Activated CD4-positive, alpha-beta T cell treated with anti-CD3 and anti-CD28 coated beads, Interleukin-2, amount 50 U/mL, for 4 hours (primary cell): Measurements from ENCODE around the gene TEAD1.

Experiments used
- DNase-seq, 2 experiments: peaks; one replicate each; pipeline ENCODE4 v3.0.0-alpha.2; 2020

The TEAD1 gene

DNA sequence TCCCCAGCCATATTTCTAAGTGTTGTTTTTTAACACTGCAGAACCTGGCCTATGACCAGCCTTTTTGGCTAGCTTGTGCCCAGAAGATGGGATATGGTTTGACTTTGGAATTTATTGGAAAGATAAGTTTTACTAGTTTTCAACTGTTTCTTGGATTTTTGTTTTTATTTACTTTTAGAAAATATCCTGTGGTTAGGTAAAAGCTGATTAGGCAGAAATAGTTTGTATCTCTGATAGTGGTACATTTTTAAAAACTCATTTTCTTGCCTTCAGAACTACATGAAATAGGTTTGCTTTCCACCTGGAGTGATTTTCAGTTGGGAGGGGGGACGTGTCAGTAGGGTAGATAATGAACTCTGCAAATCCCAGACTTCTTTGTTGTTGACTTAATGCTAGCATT lies 243.6 kb downstream of the TEAD1 start:
- no peak for DNase-seq

GRCh38 chr11:12918667-12919066 lies 244.4 kb downstream of the TEAD1 start:
- DNase-seq, result no peak

- no peak for DNase-seq
Observed at GRCh38 chr11:12922418-12922817, 248.2 kb downstream of the TEAD1 start.

- DNase-seq, result no peak
Observed at GRCh38 chr11:12922980-12923507, 248.8 kb downstream of the TEAD1 start.

DNA sequence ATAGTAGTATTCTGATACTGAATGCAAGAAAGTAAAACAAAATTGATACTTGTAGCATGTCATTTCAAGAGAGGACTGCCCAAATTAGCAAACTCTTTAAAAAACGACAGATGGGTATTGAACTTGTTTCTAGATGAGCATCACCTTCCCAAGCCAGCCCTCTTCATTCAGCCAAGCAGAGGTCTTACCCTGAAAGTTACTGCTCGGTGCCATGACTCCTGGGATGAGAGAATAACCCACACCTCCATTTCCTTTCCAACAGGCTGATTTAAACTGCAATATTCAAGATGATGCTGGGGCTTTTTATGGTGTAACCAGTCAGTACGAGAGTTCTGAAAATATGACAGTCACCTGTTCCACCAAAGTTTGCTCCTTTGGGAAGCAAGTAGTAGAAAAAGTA lies 250.4 kb downstream of the TEAD1 start:
- DNase-seq, result no peak

GRCh38 chr11:12925520-12925919 lies 251.3 kb downstream of the TEAD1 start:
- no peak for DNase-seq

DNA sequence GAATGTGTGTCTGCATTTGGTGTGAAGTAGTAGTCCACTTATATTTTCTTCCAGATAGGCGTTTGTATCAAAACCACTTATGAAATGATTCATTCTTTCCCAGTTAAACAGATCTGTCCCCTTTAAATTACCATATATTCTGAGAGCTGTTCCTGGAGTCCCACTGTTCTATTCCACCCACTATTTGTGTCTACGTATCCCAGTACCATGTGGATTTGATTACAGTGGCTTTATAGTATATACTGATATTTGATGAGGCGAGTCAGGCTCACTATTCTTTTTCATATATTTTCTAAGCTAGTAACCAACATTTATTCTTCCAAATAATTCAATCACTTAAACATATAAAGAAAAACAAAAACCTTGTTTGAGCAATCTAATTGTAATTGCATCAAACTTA lies 253.0 kb downstream of the TEAD1 start:
- no peak for DNase-seq

- no peak for DNase-seq
Observed at GRCh38 chr11:12927886-12928285, 253.7 kb downstream of the TEAD1 start.

- no peak for DNase-seq
Observed at GRCh38 chr11:12930850-12931249, 256.6 kb downstream of the TEAD1 start.

- no peak for DNase-seq
Observed at GRCh38 chr11:12932485-12932884, 258.3 kb downstream of the TEAD1 start.

GRCh38 chr11:12936200-12936599 lies 262.0 kb downstream of the TEAD1 start:
- no peak for DNase-seq

- no peak for DNase-seq
Observed at GRCh38 chr11:12938590-12939247, 264.5 kb downstream of the TEAD1 start.

DNA sequence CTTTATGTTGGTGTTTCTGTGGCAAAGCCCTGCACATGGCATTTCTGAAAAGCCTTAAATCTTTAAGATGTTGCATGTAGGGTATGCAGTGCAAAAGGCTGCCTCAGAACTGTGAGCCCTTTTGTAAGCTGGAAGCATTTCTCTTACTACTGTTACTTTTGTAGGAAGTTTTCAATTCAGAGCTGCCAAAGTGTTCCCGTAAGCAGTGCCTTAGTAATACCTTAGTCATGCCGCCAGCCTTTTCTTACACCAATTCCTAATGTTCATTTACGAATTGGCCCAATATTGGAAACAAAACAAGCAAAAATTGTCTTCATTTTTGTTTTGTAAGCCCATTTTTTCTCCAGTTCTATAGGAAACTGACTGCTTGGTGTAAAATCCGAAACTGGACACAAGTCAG lies 267.4 kb downstream of the TEAD1 start:
- DNase-seq, result no peak

DNA sequence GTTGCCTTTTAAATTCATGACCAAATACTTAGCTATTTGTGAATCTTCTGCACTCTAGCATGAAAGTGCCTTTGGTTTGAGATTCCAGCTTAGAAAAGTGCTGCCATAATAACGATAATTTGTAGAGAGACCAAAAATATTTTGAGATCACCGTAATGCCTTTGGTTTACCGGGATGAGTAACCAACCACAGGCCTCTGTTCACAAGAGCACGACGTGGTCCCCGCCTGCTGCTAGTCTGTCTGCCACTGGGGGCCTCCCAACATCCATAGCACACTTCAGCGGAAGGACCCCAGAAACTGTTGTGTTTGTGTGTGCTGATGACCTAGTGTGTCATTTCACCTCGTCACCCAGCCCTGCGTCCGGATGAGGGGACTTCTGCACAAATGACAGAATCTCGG lies 267.9 kb downstream of the TEAD1 start:
- DNase-seq, result no peak

- no peak for DNase-seq
Observed at GRCh38 chr11:12943311-12943710, 269.1 kb downstream of the TEAD1 start.

DNA sequence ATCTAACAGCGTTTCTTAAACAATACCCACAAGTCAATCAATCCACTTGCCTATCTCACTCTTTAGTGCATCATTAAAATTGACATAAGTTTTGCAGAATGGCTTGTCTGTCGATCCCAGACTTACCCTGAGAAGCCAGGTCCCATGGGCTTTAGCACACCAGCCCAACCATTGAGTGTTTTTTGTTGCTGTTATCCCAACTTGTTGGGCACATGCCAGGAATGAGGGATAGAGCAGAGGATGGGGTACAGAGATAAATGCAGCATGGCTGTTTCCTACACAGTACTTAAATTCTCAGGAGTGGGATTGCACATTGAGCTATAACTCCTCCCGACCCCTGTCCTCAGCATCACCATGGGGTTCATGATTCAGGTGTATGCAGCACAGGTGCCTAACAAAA lies 270.7 kb downstream of the TEAD1 start:
- no peak for DNase-seq

DNA sequence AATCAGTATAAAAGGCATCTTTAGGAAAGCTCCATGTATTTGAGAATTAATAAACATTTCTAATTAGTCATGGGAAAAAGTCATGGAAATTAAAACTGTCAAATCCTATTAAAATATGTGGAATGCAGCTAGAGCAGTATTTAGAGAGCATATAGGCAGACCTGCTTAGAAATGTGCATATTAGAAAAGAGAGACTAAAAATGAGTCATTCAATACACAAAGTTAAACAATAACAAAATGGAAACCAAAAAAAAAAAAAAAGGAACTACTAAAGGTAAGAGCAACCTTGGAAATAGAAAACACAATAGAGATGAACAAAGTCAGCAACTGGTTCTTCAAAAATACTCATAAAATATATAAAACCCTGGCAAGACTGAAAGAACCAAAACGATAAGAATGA lies 275.2 kb downstream of the TEAD1 start:
- no peak for DNase-seq

- DNase-seq, result no peak
Observed at GRCh38 chr11:12950670-12951069, 276.4 kb downstream of the TEAD1 start.

DNA sequence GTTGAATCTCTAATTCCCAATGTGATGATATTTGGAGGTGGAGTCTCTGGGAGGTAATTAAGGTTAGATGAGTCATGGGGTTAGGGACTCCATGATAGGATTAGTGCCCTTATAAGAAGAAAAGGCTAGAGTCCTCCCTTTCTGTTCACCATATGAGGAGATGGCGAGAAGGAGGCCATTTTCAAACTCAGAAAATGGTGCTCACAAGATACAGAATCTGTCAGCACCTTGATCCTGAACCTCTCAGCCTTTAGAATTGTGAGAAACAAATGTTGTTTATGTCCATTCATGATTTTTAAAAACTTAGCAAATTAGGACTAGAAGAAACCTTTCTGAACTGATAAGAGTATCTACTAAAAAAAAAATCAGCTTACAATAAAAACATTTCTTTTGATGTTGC lies 277.2 kb downstream of the TEAD1 start:
- no peak for DNase-seq

GRCh38 chr11:12952094-12952493 lies 277.9 kb downstream of the TEAD1 start:
- DNase-seq, result no peak

GRCh38 chr11:12958986-12959385 lies 284.8 kb downstream of the TEAD1 start:
- no peak for DNase-seq

DNA sequence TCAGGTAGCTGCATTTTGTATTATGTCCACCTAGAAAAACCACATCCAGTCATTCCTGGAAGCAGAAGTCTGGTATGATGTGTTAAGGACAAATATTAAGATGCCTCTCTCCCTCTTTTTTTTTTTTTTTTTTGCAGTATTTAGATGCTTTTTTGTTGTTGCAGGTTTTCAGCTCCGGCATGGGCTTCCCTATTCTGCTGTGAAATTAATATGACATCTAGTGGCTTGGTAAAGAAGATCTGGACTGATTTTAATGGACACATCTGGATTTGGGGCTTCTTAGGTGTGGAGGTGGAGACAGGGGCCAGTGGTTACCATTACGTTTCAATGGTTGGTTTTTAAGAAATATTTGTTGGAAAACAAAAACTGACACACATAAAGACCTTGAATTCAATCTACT lies 287.4 kb downstream of the TEAD1 start:
- DNase-seq, result no peak

GRCh38 chr11:12962306-12962705 lies 288.1 kb downstream of the TEAD1 start:
- DNase-seq, result no peak

DNA sequence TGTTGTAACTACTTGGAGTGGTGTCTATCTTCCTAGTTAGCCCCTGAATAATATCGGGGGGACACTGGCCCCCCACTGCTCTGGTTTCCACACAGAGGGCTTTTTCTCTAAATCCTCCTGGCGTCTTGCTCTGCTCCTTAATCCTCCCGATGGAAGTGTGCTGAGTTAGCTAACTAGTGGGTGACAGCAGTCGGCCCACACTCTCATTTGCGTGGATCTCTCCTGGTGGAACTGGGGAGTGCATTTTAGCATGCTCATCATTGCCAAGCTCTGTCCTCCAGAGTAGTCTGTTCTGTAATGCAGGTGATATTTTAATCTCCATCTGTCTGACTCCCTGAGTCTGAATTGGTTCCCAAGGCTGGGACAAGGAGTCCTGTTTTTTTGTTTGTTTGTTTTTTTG lies 288.8 kb downstream of the TEAD1 start:
- no peak for DNase-seq

DNA sequence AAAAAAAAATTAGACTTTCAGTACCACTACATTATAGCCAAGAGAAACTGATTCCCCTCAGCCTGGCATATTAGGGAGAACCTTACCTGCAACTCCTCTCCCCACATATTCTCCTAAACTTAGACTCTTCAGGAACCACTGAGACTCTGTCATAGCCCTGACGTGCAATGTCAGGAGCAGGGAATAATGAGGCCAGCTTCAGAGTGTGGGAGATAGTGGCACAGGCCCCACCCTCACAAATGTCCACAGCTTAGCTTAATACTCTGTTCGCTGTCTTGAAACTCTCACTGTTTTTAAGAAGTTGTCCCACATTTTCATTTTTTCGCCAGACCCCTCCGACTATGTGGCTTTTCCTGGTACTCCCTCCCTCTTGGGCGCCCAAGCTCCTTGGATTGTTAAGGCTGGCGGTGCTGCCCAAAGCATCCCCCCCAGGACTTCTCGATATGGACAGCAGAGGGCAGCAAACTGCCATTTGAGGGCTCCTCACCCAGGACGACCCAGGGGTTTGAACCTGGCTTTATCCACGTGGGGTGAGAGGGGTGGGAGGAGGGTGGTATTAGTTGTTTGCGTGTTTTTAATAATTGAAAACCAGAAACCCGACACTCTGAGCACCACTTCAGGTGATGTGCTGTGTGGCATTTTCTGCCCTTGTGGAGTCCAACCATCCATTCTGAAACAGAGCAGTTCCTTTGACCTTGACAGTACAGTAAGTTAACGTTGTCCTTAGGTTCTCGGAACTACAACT lies 289.7 kb downstream of the TEAD1 start:
- DNase-seq, result peak; percentile 44 to 48
